Glomerular endothelial cell (primary cell): ENCODE results near the gene PTPRJ. TPM values are rescaled to one million over a fixed set of nuclear protein-coding genes. Genes with fewer than 3 reads are reported as not detected.
"Not testable (repeated sequence)": the region's sequence is repeated elsewhere in the genome, so short reads cannot be mapped to it uniquely, and the experiment has no call there.

Experiments used
- DNase-seq: peaks from one replicate; pipeline ENCODE4 v3.0.0-alpha.2; 2011; ENCODE audit warnings: low read depth, low spot score; ENCODE audit errors: extremely low read depth
- total RNA-seq: library from RNA; depleted of rRNA; stranded (reverse); fragments of >200 nt; gene quantifications from 2 replicates; pipeline ENCODE4 v1.2.3, GENCODE V29; 2015

The PTPRJ gene
- total RNA-seq: 17.3 and 21.5 TPM in 2 replicates

DNA sequence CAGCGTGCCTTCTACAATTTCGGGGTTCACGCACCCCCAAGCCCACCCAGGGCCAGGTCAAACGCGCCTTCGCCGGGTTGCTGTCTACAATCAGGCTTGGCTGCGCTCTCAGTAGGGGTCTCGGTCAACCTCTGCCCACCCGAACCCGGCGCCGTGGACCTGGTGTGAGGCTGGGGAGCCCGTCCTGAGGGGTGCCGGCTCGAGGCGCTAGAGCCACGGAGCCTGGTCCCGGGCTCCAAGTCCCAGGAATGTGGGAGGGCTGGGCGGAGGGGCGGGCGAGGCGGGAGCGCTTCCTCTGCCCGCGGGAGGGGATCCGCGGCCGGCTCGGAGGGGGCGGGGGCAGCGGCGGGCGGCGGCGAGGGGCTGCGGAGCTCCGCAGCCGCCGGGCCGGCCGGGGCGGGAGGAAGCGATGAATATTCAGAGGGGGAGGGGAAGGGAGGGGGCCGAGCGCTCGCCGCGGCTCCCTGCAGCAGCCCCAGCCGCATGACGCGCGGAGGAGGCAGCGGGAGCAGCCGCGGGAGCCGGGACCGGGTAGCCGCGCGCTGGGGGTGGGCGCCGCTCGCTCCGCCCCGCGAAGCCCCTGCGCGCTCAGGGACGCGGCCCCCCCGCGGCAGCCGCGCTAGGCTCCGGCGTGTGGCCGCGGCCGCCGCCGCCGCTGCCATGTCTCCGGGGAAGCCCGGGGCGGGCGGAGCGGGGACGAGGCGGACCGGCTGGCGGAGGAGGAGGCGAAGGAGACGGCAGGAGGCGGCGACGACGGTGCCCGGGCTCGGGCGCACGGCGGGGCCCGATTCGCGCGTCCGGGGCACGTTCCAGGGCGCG, at the start of gene PTPRJ:
PTPRJ (plus strand) TSS at position 472 of the 819 bp plus-strand sequence. CDS start 354 bp downstream, outside the sequence.
- no peak for DNase-seq

DNA sequence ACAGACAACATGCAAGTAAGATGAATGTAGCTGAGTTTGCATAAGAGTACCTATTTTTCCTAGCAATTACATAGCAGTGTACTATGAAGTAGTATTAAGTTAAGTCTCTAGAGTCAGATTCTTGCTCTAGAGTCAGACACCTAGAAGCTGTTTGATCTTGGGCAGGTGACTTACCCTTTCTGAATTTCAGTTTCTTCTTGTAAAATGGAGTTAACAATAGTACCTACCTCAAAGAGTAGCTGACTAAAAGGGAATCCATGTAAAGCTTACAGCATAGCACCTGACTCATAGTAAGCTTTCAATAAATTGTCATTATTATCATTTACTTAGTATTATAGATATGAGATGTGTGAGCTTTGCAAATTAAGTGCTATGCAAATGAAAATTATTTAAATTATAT, 47.8 kb upstream of the PTPRJ start:
- no peak for DNase-seq

DNA sequence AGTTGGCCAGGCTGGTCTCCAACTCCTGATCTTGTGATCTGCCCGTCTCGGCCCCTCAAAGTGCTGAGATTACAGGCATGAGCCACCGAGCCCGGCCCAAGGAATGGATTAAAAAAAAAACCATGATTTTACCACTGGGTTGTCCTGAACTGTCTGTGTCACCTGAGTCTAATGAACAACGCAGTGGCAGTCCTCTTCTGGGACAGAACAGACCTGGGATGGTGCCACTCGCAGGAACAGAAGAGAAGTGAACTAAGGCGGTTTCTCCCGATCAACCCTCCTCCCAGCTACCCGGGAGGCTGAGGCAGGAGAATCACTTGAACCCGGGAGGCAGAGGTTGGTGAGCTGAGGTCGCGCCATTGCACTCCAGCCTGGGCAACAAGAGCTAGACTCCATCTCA, 46.6 kb upstream of the PTPRJ start:
- DNase-seq: not testable (repeated sequence)

DNA sequence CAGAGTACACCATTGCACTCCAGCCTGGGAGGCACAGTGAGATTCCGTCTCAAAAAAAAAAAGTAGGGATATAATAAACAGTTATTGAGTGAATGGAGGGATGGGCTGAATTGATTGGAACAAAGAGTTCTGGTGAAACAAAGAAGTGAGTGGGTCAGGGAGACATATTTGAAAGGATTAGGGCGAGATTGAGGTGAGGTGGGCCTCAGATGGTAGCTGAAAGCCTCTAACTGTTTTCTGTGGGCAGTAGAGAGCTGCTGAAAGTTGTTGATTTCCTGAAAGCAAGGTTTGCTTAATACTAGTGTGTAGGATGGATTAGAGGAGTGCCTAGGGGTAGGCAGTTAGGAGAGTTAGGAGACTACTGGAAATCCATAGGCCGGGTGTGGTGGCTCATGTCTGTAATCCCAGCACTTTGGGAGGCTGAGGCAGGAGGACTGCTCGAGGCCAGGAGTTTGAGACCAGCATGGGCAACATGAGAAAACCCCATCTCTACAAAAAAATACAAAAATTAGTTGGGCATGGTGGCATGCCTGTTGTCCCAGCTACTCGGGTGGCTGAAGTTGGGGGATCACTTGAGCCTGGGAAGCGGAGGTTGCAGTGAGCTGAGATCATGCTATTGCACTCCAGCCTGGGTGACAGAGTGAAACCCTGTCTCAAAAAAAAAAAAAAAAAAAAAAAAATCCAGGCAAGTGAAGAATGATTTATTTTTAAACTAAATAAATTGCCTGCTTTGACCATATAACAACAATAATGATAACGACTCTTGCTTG, 41.4 kb upstream of the PTPRJ start:
- DNase-seq: no peak

DNA sequence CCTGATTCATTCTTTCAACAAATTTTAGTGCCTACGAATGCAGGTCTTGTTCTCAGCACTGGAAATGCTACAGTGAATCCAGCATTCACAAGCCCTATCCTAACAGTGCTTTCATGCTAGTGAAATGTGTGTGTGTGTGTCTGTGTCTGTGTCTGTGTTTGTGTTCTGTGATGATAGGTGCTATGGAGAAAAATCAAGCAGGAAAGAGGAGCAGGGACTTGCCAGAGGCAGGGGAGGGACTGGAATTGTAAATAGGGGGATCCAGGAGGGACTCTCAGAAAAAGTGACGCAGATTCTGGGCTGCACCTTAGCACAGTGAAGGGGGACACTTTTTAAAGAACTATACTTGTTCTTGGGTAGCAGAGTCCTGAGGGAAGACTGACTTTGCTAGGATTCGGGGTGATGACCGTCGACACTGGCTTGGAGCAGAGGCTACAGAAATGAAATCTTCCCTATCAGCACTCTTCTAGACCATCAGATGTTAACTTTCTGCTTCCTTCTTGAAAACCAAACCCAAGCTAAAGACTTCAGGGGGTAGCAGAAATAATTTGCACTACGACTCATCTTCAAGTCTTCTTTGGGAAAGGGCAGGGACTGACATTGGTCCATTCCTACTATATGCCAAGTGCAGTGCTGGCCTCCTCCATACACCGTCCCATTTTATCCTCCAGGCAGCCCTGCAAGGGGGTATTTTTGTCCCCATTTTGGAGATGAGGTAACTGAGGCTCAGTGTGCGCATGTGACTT, 39.3 kb upstream of the PTPRJ start:
- DNase-seq: no peak

DNA sequence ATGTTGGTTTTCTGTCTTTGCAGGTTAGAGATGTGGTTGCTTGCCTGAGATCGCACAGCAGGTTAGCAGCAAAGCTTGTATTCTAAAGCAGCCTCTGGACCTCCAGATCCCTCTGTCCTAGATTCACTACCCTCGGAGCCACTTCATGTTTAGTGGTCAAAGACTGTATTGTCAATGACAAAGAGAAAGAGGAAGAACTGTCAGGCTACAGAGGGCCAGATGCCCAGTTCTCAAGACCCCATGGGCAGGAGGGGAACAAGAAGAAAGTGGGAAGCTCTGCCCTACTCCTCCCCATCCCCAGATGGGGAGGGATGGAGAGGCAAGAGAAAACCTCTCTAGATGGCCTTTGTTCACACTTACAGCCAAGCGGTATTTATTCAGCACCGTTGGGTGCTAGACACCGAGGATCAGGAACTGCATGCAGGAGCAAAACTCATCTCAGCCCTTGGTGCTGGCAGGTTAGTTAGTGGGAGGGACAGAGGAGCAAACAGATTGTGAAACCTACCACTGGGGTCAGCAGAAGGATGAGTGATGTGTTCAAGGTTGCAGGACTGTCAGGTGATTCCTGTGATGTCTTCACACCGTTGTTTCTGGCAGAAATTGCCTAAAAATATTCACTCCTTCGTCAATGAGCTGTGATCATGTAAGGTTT, 38.3 kb upstream of the PTPRJ start:
- no peak for DNase-seq

DNA sequence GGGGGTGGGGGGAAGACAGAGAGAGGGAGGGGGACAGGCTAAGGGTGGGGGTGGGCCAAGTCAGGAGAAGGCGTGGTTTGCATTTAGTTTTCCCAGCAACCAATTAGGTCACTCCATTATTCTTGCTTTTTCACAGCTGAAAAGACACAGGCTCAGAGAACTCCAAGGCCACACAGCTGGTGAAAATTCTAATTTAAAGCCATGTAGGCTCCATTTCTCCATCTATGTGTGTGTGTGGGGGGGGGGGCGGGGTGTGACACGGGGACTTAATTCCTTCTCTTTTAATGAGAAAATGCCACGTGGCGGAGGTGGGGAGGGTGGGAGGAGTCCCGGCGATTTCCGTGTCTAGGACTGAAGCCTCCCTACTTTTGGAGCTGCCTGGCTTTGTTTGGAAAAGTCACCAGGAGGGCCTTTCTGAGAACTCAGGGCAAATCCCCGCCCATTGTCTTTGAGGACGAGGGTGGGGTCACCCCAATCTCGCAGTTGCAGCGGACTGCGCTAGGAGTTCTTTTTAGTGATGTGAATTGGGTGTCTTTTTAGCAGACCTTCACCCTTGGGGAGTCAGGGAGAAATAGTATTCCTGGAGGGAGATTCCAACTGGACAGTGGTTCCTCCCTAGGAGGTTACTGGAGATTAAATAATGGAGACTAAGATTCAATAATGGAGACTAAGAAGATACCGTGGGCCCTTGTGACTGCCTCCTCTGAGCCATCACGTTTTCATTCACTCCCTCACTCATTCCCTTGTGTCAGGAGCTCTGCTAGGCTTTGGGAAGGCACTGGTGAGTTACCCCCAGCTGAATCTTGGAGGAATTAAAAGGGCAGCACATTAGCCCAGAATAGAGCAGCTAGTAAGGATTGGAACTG, 36.4 kb upstream of the PTPRJ start:
- DNase-seq: no peak

DNA sequence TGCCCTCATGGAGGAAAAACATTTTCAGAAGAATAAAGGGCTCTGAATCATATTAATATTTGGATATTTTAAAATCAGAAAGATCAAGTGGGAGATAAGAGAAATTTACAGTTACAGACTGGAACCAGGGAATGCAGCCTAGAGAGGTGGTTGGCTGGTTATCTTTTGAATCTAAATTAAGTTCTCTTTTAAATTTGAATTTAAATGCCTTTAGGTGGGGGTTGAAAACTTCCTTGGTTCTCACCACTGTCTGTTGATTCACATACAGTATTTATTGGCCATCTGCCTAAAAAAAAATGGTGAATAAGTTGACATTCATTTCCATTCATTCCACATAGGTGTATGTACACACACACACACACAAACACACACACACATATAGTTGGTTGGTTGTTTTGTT, 35.7 kb upstream of the PTPRJ start:
- no peak for DNase-seq

DNA sequence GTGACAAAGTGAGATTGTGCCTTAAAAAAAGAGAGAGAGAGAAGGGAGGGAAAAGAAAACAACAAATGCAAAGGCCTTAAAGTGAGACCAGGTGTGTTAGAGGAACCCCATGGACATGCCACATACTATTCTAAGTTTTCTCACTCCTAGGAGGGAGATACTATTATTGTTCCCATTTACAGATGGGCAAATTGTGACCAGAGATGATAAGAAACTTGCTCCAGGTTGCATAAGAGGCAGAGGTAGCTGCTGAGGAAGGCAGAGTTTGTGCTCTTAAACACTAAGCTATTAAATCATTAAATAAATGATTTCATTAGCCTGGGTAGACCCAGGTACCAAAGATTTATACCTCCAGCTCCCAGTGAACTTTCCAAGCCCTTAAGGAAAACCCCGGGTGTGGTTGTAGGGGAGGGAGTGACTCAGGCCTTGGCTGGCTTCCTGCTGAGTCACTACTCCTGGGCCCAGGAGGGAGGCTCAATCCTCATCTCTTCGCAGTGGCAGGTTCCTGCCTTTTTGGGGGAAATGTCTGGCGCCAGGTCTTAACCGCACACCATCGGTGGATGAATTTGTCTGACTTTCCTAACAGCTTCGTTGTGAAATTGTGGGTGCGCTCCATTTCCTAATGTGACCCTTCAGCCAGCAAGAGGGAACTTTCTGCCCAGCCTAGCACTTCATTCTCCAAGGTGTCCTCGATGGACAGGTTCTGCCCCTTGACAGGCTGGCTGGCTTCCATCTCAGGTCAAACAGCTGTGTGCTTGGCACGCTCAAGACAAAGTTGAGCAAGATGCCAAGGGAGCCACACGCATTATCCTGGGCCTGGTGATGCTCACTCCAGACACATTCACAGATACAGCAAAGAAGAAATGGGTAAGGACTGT, 33.4 kb upstream of the PTPRJ start:
- no peak for DNase-seq

DNA sequence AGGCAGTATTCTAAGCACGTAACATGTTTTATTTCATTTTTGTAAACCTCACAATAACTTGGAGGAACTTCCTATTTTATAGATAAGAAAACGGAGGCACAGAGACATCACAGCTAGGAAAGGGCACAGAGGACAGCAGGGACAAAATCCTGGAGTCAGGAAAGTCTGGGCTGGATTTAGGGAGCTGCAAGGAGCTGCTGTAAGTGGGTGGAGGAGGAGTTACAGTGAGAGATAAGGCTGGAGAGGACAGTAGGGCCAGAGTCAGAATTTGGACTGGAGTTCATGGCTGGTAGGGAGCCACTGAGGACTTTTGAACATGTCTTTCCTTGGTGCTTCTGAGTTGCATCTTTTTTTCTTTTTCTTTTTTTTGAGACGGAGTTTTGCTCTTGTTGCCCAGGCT, 32.2 kb upstream of the PTPRJ start:
- no peak for DNase-seq

DNA sequence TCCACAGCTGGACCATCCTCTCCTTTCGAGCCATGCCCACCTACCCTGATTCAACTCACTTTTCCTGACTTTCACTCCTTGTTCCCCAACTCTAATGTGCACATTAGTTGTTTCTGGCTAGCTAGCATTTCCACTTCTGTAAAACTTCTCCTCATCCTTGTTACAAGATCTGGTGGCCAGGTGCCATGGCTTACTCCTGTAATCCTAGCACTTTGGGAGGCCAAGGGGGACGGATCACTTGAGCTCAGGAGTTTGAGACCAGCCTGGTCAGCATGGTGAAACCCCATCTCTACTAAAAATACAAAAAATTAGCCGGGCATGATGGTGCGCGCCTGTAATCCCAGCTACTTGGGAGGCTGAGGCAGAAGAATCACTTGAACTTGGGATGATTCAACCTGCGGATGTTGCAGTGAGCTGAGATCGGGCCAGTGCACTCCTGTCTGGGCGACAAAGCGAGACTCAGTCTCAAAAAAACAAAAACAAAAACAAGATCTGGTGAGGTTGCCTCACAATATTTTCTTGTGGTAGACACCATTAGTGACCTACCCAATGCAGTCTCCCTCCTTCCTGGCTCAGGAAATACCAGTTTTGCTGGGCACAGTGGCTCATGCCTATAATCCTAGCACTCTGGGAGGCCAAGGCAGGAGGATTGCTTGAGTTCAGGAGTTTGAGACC, 31.2 kb upstream of the PTPRJ start:
- DNase-seq: not testable (repeated sequence)

DNA sequence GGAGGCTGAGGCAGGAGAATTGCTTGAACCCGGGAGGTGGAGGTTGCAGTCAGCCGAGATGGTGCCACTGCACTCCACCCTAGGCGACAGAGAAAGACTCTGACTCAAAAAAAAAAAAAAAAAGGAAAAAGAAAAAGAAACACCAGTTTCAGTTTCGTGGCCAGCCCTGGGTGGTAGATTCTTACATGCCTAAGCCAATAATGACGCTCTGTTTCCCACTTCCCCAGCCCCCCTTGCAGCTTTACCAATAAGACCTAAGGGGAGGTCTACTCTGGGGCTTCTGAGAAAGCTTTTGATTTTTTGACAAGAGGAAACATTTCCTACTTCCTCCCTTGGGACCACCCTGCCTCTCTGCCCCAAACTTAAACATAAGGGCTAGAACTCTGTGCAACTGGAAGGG, 30.0 kb upstream of the PTPRJ start:
- DNase-seq: no peak

DNA sequence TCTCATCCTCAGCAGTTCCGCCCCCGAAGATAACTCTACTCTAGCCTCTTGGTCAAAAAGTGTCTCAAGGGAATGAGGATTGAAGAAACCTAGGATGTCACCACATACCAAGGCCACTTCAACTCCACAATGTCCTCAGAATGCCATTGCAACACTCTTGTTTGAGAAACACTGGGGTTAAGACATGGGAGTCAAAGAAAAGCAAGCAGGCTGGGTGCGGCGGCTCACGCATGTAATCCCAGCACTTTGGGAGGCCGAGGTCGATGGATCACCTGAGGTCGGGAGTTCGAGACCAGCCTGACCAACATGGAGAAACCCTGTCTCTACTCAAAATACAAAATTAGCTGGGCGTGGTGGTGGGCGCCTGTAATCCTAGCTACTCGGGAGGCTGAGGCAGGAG, 28.9 kb upstream of the PTPRJ start:
- not testable (repeated sequence) for DNase-seq

DNA sequence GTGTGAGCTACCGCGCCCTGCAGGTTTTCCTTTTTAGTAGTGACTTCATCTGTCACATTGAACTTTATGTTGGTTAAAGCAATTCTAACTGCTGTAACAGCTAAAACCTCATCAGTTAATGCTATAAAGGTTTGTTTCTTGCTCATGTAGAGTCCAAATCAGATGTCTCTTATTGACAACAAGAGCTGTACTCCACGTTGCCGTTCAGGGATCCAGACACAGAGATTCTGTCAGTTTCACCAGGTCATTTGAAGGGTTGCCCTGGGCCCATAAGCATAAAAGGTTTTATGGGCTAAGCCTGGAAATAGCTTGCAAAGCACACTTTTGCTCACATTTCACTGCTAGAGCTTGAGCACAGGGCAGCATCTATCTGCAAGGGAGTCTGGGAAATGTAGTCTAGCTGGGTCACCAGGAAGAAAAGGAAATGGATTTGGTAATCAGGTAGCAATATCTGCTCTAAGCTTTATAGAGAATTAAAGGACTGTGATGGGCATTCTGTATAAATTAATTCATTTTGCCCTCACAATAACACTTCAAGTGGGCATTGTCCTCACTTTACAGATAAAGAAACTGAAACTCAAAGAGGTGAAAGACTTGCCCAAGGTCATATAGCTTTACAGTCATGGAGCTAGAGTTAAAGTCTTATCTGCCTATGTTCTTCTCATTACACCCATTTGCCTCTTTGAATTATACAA, 25.2 kb upstream of the PTPRJ start:
- DNase-seq: no peak

DNA sequence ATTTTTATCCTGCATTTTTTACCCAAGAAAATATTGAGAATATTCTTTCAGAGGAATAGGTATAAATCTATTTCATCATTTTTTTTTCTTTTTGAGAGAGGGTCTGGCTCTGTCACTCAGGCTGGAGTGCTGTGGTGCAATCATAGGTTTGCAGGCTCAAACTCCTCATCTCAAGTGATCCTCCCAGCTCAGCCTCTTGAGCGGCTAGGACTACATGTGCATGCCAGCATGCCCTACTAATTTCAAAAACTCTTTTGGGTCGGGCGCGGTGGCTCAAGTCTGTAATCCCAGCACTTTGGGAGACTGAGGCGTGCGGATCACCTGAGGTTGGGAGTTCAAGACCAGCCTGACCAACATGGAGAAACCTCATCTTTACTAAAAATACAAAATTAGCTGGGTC, 20.3 kb upstream of the PTPRJ start:
- no peak for DNase-seq

DNA sequence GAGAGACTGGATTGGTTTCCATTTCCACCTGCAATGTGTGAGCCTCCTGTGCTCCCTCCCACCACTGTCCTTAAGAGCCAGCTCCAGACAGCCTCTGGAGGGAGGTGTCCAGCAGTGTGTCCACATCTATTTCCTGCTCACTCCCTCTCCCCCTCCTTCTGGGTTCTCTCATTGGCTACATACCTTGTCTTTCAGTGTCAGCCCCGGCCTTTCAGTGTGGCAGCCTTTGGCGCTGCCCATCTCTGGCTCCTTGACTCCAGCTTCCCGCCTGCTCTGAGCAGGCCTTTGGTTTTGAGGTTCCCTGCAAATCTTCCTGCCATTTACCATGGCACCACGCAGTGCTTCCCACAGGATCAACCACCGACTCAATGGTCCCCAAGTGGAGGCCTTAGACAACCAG, 19.0 kb upstream of the PTPRJ start:
- no peak for DNase-seq

DNA sequence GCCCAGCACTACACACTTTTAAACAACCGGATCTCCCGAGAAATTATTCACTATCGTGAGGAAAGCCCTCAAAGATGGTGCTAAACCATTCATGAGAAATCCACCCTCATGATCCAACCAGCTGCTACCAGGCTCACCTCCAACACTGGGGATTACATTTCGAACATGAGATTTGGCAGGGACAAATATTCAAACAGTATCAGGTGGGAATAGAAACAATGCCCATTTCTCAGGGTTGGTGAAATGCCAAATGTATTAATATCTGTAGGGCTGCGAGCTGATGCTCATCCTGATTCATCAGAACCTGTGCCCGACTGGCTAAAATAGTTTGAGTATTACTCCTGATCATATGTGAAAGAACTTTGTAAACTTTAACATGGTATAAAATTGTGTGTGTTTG, 15.8 kb upstream of the PTPRJ start:
- DNase-seq: no peak
